Endometrial microvascular endothelial cells (primary cell): ENCODE results near the gene RFX5. TPM values are rescaled to one million over a fixed set of nuclear protein-coding genes. Genes with fewer than 3 reads are reported as not detected.

Experiments
- in situ Hi-C: cut with HindIII; loops from 2 replicates; pipeline ENCODE4 v1.10.0; 2017; ENCODE audit warnings: low sequenced_read_pairs, low pct_unique_long_range_greater_than_20kb; ENCODE audit errors: inconsistent ontology term
- total RNA-seq: library from RNA; depleted of rRNA; stranded (reverse); fragments of >200 nt; gene quantifications from one replicate; pipeline ENCODE4 v1.2.3, GENCODE V29; 2015; ENCODE audit errors: inconsistent ontology term

Gene RFX5
- total RNA-seq, 1 donor from 2014 or later, result 64.3 TPM

- in situ Hi-C loops, result no loop called here
These were observed 20.3 kb downstream of the RFX5 start for GRCh38 chr1:151326619-151327222.

- in situ Hi-C loops, result no loop called here
These were observed 21.2 kb downstream of the RFX5 start for GRCh38 chr1:151325646-151326429.

GRCh38 chr1:151325231-151325630 lies 21.8 kb downstream of the RFX5 start:
- in situ Hi-C loops, result no loop called here

- in situ Hi-C loops, result no loop called here
These were observed 22.6 kb downstream of the RFX5 start for GRCh38 chr1:151324390-151324930.

- in situ Hi-C loops, result no loop called here
These were observed 28.1 kb downstream of the RFX5 start for GRCh38 chr1:151318975-151319374.

DNA sequence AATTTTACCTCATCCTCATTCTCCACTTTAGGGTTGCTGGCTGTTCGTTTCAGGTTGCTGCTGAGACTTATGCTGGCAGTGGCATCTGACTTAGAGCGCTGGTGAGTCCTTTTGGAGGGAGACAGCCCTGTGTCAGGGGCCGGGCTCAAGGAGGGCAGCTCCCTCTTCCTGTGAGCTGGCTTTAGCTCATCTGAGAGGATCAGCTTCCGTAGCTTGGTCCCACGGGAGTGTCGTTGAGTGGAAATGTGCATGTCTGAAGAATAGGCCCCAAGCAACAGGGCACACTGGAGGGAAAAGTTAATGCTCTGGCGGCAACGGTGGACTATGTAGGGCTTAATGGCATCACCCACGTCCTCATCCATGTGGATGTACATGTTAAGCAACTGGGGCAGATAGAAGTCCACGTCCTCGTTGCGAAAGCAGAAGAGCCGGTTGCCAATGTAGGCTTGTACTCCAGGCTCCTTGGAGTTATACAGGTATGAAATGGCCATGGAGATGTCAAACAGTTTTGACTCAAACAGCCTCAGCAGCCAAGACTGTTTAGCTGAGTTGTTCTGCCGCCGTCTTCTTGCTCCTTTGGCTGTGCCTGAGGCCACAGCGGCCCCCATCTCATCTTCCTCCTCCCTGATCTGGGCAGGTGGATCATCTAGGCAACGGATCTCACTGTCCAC lies 31.4 kb downstream of the RFX5 start:
- in situ Hi-C loops, result no loop called here

GRCh38 chr1:151314137-151314875 lies 32.7 kb downstream of the RFX5 start:
- in situ Hi-C loops, result no loop called here

- in situ Hi-C loops, result no loop called here
These were observed 33.6 kb downstream of the RFX5 start for GRCh38 chr1:151313501-151313900.

DNA sequence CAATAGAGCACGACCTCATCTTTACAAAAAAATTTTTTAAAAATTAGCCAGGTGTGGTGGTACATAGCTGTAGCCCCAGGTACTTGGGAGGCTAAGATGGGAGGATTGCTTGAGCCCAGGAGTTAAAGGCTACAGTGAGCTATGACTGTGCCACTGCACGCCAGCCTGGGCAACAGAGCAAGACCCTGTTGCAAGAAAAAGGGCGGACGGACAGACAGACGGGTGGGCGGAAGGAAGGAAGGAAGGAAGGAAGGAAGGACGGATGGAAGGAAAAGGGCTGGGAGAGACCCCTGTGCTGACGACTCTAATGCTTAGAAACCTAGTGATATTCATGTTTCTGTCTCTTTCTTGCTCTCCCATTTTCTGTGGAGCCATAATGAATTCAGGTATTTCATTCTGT lies 34.2 kb downstream of the RFX5 start:
- in situ Hi-C loops, result no loop called here

DNA sequence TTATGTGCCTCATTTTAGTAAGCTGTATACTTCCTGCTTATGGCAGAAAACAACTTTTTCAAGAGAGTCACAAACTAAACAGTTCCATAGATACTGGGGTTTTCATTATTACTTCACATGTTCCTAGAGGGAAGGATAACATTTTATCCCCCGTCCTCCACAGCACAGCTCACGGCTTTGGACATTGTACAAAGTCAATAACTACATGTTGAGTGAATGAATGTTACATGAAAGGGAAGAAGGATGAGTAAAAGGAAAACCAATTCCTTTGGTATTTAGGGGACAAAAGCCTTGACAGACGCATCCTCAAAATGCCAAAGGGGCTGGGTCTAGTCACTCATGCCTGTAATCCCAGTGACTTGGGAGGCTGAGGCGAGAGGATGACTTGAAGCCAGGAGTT lies 34.6 kb downstream of the RFX5 start:
- in situ Hi-C loops, result no loop called here

GRCh38 chr1:151311589-151312331 lies 35.3 kb downstream of the RFX5 start:
- in situ Hi-C loops, result no loop called here

- in situ Hi-C loops, result no loop called here
These were observed 36.0 kb downstream of the RFX5 start for GRCh38 chr1:151311011-151311410.

GRCh38 chr1:151309811-151310323 lies 37.2 kb downstream of the RFX5 start:
- in situ Hi-C loops, result no loop called here

DNA sequence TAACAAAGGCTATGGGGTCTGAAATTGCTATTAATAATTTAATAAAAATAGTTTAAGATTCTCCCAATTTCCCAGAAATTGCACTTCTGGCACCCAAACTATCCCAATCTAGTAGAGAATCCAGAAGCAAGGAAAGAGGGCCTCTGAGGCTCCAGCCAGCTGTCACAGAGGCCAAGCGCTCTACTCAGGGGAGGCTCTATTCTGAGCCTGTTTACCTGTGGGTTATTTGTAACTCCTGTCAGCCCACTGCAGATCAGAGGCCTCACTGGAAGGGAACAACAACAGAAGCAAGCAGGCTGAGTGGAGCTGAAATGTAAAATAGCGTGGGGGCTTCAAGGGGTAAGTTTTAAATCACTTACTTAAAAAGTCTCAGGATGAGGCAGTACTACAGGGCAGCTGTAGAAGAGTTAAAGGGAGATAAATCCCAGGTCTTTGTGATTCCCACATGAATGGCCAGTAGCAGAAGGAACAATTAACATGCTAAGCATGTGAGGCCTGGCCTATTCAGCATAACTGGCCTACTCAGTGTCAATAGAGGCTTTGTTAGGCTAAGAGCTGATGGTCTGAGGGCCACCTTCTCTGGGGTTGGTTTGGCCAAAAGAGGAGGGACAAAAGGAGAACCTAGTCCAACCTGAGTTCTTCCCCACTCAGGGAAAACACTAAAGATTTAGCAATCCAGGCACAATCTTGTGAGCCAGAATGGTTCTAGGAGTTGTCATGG lies 52.1 kb downstream of the RFX5 start:
- in situ Hi-C loops, result no loop called here

DNA sequence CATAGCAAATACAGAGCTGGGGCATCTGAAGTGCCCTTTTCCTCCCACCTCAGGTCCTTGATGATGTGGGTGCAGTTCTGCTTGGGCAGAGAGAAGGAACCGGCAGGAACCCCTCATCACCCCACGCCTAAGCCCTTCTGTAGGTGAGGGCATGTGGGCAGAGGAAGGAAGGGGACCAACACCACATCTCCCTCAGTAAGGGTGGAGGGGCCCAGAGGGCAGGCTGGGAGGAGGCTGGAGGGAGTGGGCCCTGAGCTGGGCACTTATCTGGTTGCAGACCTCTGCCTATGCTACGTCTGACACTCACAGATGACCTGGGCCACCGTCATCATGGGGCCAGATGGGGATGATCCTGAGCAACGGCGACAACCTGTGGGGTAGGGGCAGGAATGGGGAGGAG lies 54.0 kb downstream of the RFX5 start:
- in situ Hi-C loops, result no loop called here

- in situ Hi-C loops, result no loop called here
These were observed 54.6 kb downstream of the RFX5 start for GRCh38 chr1:151292207-151293030.

- in situ Hi-C loops, result no loop called here
These were observed 56.2 kb downstream of the RFX5 start for GRCh38 chr1:151290709-151291303.
